ENCODE measurements around the gene GNB1. TPM values are rescaled to one million over a fixed set of nuclear protein-coding genes. Genes with fewer than 3 reads are reported as not detected.
A peak's percentile ranks its signal among the peaks of the same experiment; 100 is the strongest.

GNB1 gene
- 85.5 and 93.5 TPM in 2 replicates for total RNA-seq
- 185 and 196 TPM in 2 replicates for polyA plus RNA-seq

GRCh38 chr1:1890506-1891348, at the start of gene GNB1:
Gene GNB1 (minus strand): TSS chr1:1891087. CDS start chr1:1825453, 65,634 bp downstream.
- DNase-seq (ENCODE audit: low read depth in 1 of 2, low spot score in 1 of 2), result peak; percentile 93
- H3K27ac ChIP-seq, result peak within 1 kb of the TSS; percentile 98
- TF ChIP-seq, protein P1, sequence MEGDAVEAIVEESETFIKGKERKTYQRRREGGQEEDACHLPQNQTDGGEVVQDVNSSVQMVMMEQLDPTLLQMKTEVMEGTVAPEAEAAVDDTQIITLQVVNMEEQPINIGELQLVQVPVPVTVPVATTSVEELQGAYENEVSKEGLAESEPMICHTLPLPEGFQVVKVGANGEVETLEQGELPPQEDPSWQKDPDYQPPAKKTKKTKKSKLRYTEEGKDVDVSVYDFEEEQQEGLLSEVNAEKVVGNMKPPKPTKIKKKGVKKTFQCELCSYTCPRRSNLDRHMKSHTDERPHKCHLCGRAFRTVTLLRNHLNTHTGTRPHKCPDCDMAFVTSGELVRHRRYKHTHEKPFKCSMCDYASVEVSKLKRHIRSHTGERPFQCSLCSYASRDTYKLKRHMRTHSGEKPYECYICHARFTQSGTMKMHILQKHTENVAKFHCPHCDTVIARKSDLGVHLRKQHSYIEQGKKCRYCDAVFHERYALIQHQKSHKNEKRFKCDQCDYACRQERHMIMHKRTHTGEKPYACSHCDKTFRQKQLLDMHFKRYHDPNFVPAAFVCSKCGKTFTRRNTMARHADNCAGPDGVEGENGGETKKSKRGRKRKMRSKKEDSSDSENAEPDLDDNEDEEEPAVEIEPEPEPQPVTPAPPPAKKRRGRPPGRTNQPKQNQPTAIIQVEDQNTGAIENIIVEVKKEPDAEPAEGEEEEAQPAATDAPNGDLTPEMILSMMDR (IDR thresholded peaks at IDR 0.05; ENCODE audit: low read depth, low read length), result no peak
- H3K9me3 ChIP-seq (ENCODE audit: low read depth), result no peaks in the 10 kb centered on the region
- peak within 1 kb of the TSS; percentile 82 for H3K4me3 ChIP-seq
- H3K4me1 ChIP-seq (ENCODE audit: low read depth), result peaks cover 28% of the 10 kb centered on the region
- no peaks in the 10 kb centered on the region for H3K36me3 ChIP-seq
- no peaks in the 10 kb centered on the region for H3K27me3 ChIP-seq

GRCh38 chr1:1940123-1940425, 49.2 kb upstream of the GNB1 start:
- H3K36me3 ChIP-seq, result no peaks in the 10 kb centered on the region
- H3K27ac ChIP-seq, result no peak overlapping the region
- no peaks in the 10 kb centered on the region for H3K9me3 ChIP-seq (ENCODE audit: low read depth)
- DNase-seq (ENCODE audit: low read depth in 1 of 2, low spot score in 1 of 2), result no peak
- TF ChIP-seq, protein P1 (IDR thresholded peaks at IDR 0.05; ENCODE audit: low read depth, low read length), result no peak
- H3K4me1 ChIP-seq (ENCODE audit: low read depth), result no peaks in the 10 kb centered on the region
- no peak overlapping the region for H3K4me3 ChIP-seq
- no peaks in the 10 kb centered on the region for H3K27me3 ChIP-seq

DNA sequence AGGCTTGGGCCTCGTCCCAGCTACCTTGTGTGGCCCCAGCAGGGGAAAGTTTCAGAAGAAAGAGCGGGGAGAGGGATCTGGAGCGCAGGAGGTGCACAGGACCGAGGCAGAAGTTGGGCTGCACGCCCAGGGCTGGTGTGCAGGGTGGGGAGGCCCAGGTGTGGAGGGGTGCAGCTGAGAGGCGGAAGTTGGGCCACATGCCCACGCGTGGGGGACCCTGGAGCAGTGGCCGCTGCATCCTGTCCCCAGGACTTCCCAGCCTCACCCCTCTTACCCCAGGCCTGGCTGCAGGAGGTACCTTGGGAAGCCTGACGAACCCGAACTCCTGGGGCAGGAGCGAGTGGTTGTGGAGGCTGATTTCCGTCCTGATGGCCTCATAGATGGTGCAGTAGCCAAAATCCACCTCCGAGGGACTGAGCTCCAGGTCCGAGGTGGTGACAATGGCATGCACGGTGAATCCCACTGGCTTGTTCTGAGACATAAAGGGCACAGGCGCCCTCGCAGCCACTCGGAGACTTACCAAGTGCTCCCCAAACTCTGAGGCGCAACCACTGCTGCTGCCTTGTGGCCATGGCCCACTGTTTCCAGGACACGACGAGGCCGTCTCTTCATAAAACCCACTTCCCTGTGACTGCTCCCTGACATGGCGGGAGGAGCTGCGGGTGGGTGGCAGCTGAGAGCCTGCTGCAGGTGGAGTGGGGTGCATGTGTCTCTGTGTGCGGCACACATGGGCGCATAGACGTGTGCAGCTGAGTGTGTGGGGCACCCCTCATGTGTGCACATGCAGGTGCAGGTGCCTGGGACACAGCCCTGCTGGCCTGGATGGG, 48.6 kb upstream of the GNB1 start:
- no peak overlapping the region for H3K27ac ChIP-seq
- H3K4me3 ChIP-seq, result no peak overlapping the region
- H3K4me1 ChIP-seq (ENCODE audit: low read depth), result no peaks in the 10 kb centered on the region
- no peak for DNase-seq (ENCODE audit: low read depth in 1 of 2, low spot score in 1 of 2)
- TF ChIP-seq, protein P1 (IDR thresholded peaks at IDR 0.05; ENCODE audit: low read depth, low read length), result no peak
- no peaks in the 10 kb centered on the region for H3K36me3 ChIP-seq
- H3K27me3 ChIP-seq, result no peaks in the 10 kb centered on the region
- no peaks in the 10 kb centered on the region for H3K9me3 ChIP-seq (ENCODE audit: low read depth)

DNA sequence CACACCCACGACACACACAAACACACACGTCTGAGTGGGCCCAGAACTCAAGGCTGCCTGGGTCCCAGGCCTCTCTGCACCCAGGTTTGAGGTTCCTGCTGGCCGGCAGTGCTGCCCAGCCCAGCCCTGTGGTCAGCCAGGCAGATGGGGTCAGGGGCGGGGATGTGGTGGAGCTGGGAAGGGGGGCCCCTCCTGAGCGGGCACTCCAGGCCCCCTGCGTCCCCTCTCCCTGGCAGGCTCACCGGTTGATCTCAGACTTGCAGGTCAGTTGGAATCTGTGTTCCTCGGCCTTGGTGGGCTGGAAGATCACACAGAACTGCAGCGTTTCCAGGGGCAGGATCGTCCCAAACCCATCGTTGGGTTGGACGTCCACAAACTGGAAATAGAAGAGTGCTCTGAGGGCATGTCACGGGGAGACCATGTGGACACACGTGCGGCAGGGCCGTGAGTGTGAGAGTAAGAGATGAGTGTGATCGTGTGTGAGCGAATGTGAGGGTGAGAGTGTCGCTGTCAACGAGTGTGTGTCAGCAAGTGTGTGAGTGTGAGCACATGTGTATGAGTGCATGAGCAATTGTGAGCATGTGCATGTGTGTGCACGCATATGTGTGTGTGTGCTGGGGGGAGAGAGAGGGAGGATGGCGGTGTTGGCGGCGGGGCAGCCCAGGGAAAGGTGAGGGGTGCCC, 47.9 kb upstream of the GNB1 start:
- Histone ChIP-seq H3K27me3 (no peaks in the 10 kb centered on the region), H3K4me1 (ENCODE audit: low read depth) (no peaks in the 10 kb centered on the region), H3K9me3 (ENCODE audit: low read depth) (no peaks in the 10 kb centered on the region), H3K27ac (no peak overlapping the region), H3K4me3 (no peak overlapping the region), H3K36me3 (no peaks in the 10 kb centered on the region)
- no peak for DNase-seq (ENCODE audit: low read depth in 1 of 2, low spot score in 1 of 2)
- TF ChIP-seq, protein P1 (IDR thresholded peaks at IDR 0.05; ENCODE audit: low read depth, low read length), result no peak

DNA sequence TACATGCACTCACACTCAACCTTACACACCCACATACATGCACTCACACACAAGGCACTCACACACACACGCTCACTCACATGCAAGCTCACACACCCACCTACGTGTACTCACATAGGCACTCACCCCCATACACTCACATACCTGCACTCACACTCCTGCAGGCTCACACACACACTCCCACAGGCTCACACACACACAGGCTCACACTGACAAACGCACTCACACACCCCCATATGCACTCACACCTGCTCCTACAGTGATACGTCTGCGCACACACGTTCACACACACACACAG, 47.3 kb upstream of the GNB1 start:
- H3K36me3 ChIP-seq, result no peaks in the 10 kb centered on the region
- H3K9me3 ChIP-seq (ENCODE audit: low read depth), result no peaks in the 10 kb centered on the region
- H3K27me3 ChIP-seq, result no peaks in the 10 kb centered on the region
- no peak overlapping the region for H3K27ac ChIP-seq
- no peak for DNase-seq (ENCODE audit: low read depth in 1 of 2, low spot score in 1 of 2)
- no peaks in the 10 kb centered on the region for H3K4me1 ChIP-seq (ENCODE audit: low read depth)
- TF ChIP-seq, protein P1 (IDR thresholded peaks at IDR 0.05; ENCODE audit: low read depth, low read length), result no peak
- no peak overlapping the region for H3K4me3 ChIP-seq

Data from cardiac muscle cell (in vitro differentiated cells and primary cell).